Smooth muscle cell of the umbilical artery (primary cell): ENCODE data around the gene UBTD2. TPM values are rescaled to one million over a fixed set of nuclear protein-coding genes. Genes with fewer than 3 reads are reported as not detected.

ENCODE experiments used
- total RNA-seq: library from RNA; depleted of rRNA; stranded (reverse); fragments of >200 nt; gene quantifications from 2 replicates; pipeline ENCODE4 v1.2.3, GENCODE V29; 2014

UBTD2 gene, protein sequence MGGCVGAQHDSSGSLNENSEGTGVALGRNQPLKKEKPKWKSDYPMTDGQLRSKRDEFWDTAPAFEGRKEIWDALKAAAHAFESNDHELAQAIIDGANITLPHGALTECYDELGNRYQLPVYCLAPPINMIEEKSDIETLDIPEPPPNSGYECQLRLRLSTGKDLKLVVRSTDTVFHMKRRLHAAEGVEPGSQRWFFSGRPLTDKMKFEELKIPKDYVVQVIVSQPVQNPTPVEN
- total RNA-seq = 20.2 and 23.8 TPM in 2 replicates

DNA sequence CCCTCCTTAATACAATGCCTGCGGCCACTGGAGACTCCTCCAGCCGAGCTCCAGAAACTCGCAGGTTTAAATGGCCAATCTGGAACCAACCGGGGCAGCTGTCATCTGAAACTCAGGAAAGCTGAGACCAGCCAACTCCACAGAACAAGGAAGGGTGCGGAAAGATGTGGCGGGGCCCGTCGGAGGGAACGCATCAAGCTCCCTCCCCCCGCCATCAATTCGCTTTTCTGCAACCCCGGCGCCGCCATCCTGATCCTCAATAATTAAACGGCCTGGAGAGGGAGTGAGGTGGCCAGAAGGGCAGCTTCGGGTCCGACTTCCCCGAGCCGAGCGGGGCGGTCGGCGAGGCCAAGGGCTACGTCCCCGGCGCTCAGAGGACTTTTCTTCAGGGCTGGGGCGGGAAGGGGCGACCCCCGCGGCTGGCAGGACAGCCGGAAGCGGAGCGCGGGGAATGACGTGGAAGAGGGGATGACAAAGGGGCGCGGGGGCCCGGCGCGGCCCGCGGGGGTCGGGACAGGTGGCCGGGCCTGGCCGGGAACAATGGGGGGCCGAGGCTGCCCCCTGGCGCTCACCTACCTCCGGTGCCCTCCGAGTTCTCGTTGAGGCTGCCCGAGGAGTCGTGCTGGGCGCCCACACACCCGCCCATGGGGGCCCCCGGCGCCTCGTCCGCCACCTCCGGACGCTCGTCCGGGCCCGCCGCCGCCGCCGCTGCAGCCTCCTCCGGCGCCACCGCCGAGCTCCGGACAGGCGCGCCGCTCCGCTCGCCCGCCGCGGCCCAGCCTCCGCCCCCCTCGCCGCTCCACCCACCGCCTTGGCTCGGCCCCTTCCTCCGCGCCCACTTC, at the start of gene UBTD2:
Gene UBTD2, minus strand, starts transcription at position 745 of the 842 bp plus-strand sequence. Its CDS starts 99 bp downstream, at position 646.

DNA sequence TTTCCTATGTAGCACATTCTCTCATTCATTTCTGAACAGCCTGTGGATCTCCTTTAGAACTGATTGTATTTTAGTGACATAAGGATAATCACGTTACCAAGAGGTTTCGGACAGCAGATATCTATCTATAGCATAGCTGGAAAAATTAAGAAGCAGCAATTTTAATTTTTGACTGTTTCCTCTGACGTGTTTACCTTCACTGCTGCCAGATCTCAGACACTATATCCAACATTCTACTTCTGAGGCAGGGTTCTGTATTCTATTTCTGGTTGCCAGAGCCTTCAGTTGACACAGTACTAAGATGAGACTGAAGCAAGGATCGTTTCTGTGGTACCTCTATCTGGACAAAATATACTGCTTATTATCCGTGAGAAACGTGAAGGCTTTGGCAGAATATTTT, 89.7 kb downstream of the UBTD2 start, which contains the start of gene EFCAB9:
Gene EFCAB9, plus strand, starts transcription at position 301 of the 400 bp plus-strand sequence. Its CDS starts 1 bp downstream, at position 302.

DNA sequence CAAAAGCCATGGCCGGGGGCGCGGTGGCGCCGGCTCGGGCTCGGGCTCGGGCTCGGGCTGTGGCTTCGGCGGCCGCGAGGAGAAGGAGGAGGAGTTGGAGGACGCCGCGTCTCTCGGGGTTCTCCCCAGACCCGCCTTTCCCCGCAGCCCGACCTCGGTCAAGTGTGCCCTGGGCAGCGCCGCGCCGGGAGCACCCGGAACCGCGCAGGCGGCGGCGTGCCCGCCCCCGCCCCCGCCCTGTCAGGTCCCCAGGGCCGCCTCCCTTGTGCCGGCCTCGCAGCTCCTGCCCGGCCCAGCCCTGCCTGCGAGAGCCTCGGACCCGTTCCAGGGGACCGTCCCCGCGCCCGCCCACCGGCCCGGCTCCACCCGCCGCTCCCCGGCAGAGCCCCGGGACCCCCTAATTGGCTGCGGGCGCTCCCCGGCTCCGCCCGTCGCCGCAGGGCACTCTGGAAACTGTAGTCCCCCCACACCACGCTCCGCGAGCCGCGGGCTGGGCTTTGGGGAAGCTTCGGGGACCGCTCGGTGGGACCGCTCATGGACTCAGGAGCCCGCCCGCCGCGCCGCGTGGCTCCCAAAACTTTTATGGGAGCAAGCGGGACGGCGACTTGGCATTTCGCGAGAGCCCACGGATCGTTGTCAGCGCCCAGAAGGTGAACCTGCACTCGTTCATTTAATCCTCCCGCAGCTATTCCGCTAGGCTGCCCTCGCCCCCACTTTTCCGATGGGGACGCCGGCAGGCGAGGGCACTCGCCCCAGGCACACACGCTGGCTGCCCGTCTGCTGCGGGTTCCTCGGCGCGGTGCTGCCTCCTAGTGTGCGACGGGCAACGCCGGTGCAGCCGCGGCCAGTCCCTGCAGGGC, 95.3 kb downstream of the UBTD2 start, which contains the start of gene STK10:
Gene STK10, minus strand, starts transcription at position 192 of the 860 bp plus-strand sequence. Its CDS starts 182 bp downstream, at position 10.

Other genes starting within 250 kb of the UBTD2 start
- 12.2 and 33.2 TPM in 2 replicates for gene STK10, start 95.5 kb downstream of the UBTD2 start, total RNA-seq
- gene EFCAB9, start 89.6 kb downstream of the UBTD2 start, total RNA-seq = not detected in 2 replicates
- gene SH3PXD2B, start 170.8 kb upstream of the UBTD2 start, total RNA-seq = 32.7 and 51.0 TPM in 2 replicates